ENCODE measurements around the gene DPT. TPM values are rescaled to one million over a fixed set of nuclear protein-coding genes. Genes with fewer than 3 reads are reported as not detected.

DPT gene
- total RNA-seq = 0.18 TPM in 1 of 2 replicates, not detected in the other

DNA sequence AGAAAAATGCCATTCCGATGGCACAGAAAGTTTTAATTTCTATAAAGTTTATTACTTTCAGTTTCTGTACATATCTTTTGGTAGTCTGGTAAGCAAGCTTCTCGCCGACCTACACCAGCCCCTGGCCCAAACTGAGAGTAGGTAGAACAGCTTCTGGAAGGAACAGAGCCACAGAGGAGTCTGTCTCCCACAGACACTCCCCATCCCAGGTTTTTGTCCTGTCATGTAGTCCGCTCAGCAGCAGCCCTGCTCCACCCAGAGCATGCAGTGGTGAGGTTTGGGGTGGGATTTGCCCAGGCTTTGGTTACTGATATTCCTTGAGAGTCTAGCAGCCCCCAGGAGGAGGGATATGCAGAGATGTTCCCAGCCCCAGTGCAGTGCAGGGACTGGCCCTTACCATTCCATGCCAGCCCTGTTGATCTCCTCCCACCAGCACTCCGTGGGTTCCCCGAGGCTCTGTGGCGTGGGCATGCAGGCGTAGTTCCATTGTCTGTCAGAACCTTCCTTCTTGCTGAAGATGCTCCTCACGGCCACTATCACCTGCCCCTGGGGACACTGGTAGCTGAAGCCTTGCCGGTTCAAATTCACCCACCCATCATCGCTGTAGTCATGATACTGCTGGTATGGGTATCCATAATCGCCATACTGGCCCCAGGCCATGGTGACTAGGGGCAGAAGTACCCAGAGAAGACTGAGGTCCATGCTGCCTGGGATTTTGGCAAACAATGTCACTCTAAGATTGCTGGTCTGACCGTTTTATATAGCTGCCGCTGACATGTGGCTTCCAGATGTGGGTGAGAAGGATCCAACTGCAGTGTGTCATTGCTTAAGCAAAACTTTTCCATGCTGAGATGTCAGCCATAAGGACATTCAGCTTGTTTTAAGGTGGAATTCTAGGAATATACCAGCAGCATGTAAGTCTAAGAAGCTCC, at the start of gene DPT:
TSS of gene DPT (minus strand) at position 734 of the 932 bp plus-strand sequence. CDS start at position 702, 32 bp downstream.

Other genes with a start within 250 kb of the DPT start
- gene XCL2, start 185.2 kb downstream of the DPT start, total RNA-seq = not detected in 2 replicates
- gene XCL1, start 152.6 kb downstream of the DPT start, total RNA-seq = not detected in 2 replicates